Tibial nerve (tissue), 4 donors: Measurements from ENCODE around the gene DENND11.

Experiments
- EP300 ChIP-seq, 2 donors: sonication (generic); formaldehyde crosslinking; IDR thresholded peaks; one replicate each; pipeline ENCODE4 v1.6.1; 2017; ENCODE audit warnings: antibody characterized with exemption in 2 of 2, mild to moderate bottlenecking in 1 of 2
- POLR2A ChIP-seq, 2 donors: fragments of 450-650 bp; IDR thresholded peaks; one replicate each; pipeline ENCODE4 v1.6.1; 2017; ENCODE audit warnings: antibody characterized with exemption in 2 of 2, mild to moderate bottlenecking in 2 of 2, moderate library complexity in 2 of 2
- TF ChIP-seq, protein P1 (sequence below), 5 experiments: fragments of 200-600 bp in 3 of 5; fragments of 450-650 bp in 2 of 5; sonication (generic) in 3 of 5; IDR thresholded peaks; one replicate each; pipeline ENCODE4 v1.5.1; 2016 to 2019; ENCODE audit warnings: antibody characterized with exemption in 5 of 5, mild to moderate bottlenecking in 3 of 5, moderate library complexity in 2 of 5

DNA sequence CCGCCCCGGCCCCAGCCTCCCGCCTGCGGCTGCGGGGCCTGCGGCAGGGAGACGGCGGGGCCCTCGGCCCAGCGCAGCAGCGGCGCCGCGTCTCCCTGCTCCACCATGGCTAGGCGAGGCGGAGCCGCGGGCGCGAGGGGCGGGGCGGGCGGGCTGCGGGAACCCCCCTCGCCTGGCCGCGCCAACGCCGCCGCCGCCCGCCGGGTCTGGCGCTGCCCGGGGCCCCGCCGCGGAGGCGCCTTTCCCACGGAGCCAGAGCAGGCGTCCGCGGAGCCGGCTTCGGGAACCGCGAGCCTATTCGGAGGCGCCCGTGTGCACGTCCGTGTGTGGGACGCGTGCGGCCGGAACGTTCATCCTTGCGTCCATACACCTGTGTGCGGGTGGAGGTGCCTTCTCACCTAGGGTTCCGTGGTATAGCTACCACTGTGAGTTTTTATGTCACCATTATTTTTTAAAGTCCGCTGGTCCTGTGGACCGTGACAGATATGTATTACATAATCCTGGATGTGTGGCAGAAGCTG is at the start of gene DENND11:
- TF ChIP-seq, protein P1, sequence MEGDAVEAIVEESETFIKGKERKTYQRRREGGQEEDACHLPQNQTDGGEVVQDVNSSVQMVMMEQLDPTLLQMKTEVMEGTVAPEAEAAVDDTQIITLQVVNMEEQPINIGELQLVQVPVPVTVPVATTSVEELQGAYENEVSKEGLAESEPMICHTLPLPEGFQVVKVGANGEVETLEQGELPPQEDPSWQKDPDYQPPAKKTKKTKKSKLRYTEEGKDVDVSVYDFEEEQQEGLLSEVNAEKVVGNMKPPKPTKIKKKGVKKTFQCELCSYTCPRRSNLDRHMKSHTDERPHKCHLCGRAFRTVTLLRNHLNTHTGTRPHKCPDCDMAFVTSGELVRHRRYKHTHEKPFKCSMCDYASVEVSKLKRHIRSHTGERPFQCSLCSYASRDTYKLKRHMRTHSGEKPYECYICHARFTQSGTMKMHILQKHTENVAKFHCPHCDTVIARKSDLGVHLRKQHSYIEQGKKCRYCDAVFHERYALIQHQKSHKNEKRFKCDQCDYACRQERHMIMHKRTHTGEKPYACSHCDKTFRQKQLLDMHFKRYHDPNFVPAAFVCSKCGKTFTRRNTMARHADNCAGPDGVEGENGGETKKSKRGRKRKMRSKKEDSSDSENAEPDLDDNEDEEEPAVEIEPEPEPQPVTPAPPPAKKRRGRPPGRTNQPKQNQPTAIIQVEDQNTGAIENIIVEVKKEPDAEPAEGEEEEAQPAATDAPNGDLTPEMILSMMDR (IDR thresholded peaks at IDR 0.05), result no peak
- TF ChIP-seq EP300 (IDR thresholded peaks at IDR 0.05) (no peak), POLR2A (IDR thresholded peaks at IDR 0.05) (no peak)
